CD14-positive monocyte (primary cell): Measurements from ENCODE around the gene KRT76. TPM values are rescaled to one million over a fixed set of nuclear protein-coding genes. Genes with fewer than 3 reads are reported as not detected.

ENCODE experiments used
- DNase-seq, 3 donors: peaks; one replicate each; pipeline ENCODE4 v3.0.0-alpha.2; 2011 to 2022
- H2AFZ ChIP-seq: 2 replicates; pipeline ENCODE4 v1.6.0; 2012; ENCODE audit warnings: mild to moderate bottlenecking, low read depth, low read length, inconsistent platforms; ENCODE audit not compliant: insufficient read depth, poor library complexity, severe bottlenecking
- H3K27ac ChIP-seq, 2 donors: 1 replicate in 1 of 2; 2 replicates in 1 of 2; pipeline ENCODE4 v1.5.1; 2012 to 2013; ENCODE audit warnings: low read length in 2 of 2, control low read depth in 1 of 2, inconsistent platforms in 1 of 2, low read depth in 1 of 2, mild to moderate bottlenecking in 1 of 2
- H3K27me3 ChIP-seq, 2 donors: one replicate each; pipeline versions ENCODE4 v1.6.0 to v1.6.1; 2011 to 2013; ENCODE audit warnings: low read length in 2 of 2; ENCODE audit not compliant: control insufficient read depth in 2 of 2, insufficient read depth in 2 of 2
- H3K36me3 ChIP-seq, 2 donors: replicated peaks in 1 of 2; 1 replicate in 1 of 2; 2 replicates in 1 of 2; pipeline versions ENCODE4 v1.5.1 to v1.6.1; 2012 to 2013; ENCODE audit warnings: low read length in 2 of 2, control low read depth in 1 of 2, inconsistent platforms in 1 of 2, mild to moderate bottlenecking in 1 of 2; ENCODE audit not compliant: insufficient read depth in 2 of 2, control insufficient read depth in 1 of 2
- H3K4me1 ChIP-seq, 2 donors: 1 replicate in 1 of 2; 2 replicates in 1 of 2; pipeline versions ENCODE4 v1.5.1 to v1.6.1; 2012 to 2013; ENCODE audit warnings: low read length in 2 of 2, control low read depth in 1 of 2, inconsistent platforms in 1 of 2, mild to moderate bottlenecking in 1 of 2, moderate library complexity in 1 of 2; ENCODE audit not compliant: insufficient read depth in 2 of 2, control insufficient read depth in 1 of 2
- H3K4me2 ChIP-seq: replicated peaks from 2 replicates; pipeline ENCODE3; 2012; ENCODE audit warnings: low read length, moderate library complexity, mild to moderate bottlenecking; ENCODE audit not compliant: poor library complexity, severe bottlenecking; ENCODE audit errors: extremely low read depth
- H3K4me3 ChIP-seq, 3 experiments: fragments of 200-600 bp in 1 of 3; sonication (generic) in 1 of 3; replicated peaks in 1 of 3; 1 replicate in 2 of 3; 2 replicates in 1 of 3; pipeline ENCODE4 v1.5.1; 2011 to 2013; ENCODE audit warnings: low read length in 3 of 3, mild to moderate bottlenecking in 3 of 3, control low read depth in 2 of 3, low read depth in 2 of 3, inconsistent platforms in 1 of 3, moderate library complexity in 1 of 3
- H3K79me2 ChIP-seq: 2 replicates; pipeline ENCODE4 v1.6.0; 2012; ENCODE audit warnings: mild to moderate bottlenecking, control low read depth, inconsistent platforms, low read length, moderate library complexity; ENCODE audit not compliant: insufficient read depth
- H3K9ac ChIP-seq: 2 replicates; pipeline ENCODE4 v1.6.0; 2017; ENCODE audit warnings: low read length, mild to moderate bottlenecking; ENCODE audit not compliant: insufficient read depth, poor library complexity, severe bottlenecking
- H3K9me3 ChIP-seq, 2 donors: replicated peaks in 1 of 2; 1 replicate in 1 of 2; 2 replicates in 1 of 2; pipeline versions ENCODE4 v1.5.1 to v1.6.1; 2012 to 2013; ENCODE audit warnings: low read length in 2 of 2, control low read depth in 1 of 2; ENCODE audit not compliant: control insufficient read depth in 1 of 2, insufficient read depth in 1 of 2
- H4K20me1 ChIP-seq: 2 replicates; pipeline ENCODE4 v1.6.0; 2012; ENCODE audit warnings: mild to moderate bottlenecking, low read length, control low read depth, moderate library complexity; ENCODE audit not compliant: insufficient read depth
- H3K27ac Mint-ChIP-seq, 7 donors: one replicate each; pipeline ENCODE4 v1.8.0; 2020; ENCODE audit warnings: mild to moderate bottlenecking in 7 of 7, mixed read lengths in 7 of 7, moderate library complexity in 6 of 7, inconsistent platforms in 2 of 7
- H3K27me3 Mint-ChIP-seq, 3 donors: one replicate each; pipeline ENCODE4 v1.8.0; 2021 to 2022; ENCODE audit warnings: low read depth in 3 of 3, mild to moderate bottlenecking in 3 of 3, mixed read lengths in 3 of 3, moderate library complexity in 3 of 3, inconsistent platforms in 1 of 3
- H3K36me3 Mint-ChIP-seq, 2 donors: one replicate each; pipeline ENCODE4 v1.8.0; 2020; ENCODE audit warnings: mixed read lengths in 2 of 2, inconsistent platforms in 1 of 2, mild to moderate bottlenecking in 1 of 2
- H3K4me1 Mint-ChIP-seq: one replicate; pipeline ENCODE4 v1.8.0; 2020; ENCODE audit warnings: mild to moderate bottlenecking, mixed read lengths
- H3K4me3 Mint-ChIP-seq, 2 donors: one replicate each; pipeline ENCODE4 v1.8.0; 2020; ENCODE audit warnings: mild to moderate bottlenecking in 2 of 2, mixed read lengths in 2 of 2, moderate library complexity in 1 of 2
- H3K9me3 Mint-ChIP-seq, 7 donors: one replicate each; pipeline ENCODE4 v1.8.0; 2020 to 2022; ENCODE audit warnings: mixed read lengths in 7 of 7, mild to moderate bottlenecking in 6 of 7, moderate library complexity in 6 of 7, inconsistent platforms in 2 of 7
- WGBS: methylation state at CpG from one replicate; pipeline ENCODE4 v1.1.5; 2013; ENCODE audit warnings: missing lambda C conversion rate; ENCODE audit not compliant: insufficient coverage; 5-methylcytosine and 5-hydroxymethylcytosine counted together
- intact Hi-C, 2 donors: fragments of 100-400 bp; cut with micrococcal nuclease; formaldehyde crosslinking; loops; one replicate each; pipeline versions ENCODE4 v1.15.0 to v1.15.1; 2023
- polyA plus RNA-seq, 3 donors: library from polyadenylated mRNA; depleted of rRNA in 1 of 3; unstranded in 2 of 3; stranded (reverse) in 1 of 3; fragments of 300-500 nt in 2 of 3; fragments of >200 nt in 1 of 3; fragmentation: Illumina TruSeq in 2 of 3; gene quantifications; 1 replicate in 2 of 3; 2 replicates in 1 of 3; pipeline ENCODE4 v1.2.3, GENCODE V29; 2012 to 2021
- TF ChIP-seq, protein P1 (sequence below): fragments of 200-600 bp; IDR thresholded peaks from one replicate; pipeline ENCODE4 v1.8.0; 2022; ENCODE audit warnings: antibody characterized with exemption, mild to moderate bottlenecking

The KRT76 gene
- polyA plus RNA-seq, 3 donors = not detected

DNA sequence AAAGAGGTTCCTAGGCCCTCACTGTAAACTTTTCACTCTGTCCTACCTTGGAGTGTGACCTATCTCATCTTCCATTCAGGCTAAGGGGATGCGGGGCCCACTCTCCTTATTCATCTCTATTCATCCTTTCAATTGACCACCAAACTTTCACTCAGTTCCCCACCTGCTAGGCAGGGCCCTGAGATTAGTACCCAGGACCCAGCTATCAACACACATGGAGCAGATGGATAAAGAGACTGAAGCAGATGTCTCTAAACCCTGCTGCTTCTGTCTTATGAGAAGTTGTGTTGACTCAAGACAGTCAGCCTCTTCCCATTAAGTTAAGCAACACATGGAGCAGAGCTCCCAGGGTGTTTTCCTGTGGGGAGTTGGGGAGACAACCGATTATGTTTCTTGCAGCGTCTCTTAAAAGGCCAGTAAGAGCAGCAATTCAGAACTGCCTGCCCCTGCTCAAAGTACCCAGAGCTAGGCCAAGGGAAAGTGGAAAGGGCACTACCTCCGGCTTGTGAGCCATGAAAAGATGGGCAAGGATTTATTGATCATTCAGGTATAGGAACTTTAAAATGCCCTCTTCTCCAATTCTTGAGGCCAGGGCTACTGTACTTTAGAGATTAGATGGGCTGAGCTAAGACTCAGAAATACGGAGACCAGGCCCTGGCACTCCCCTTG, 10.7 kb downstream of the KRT76 start:
- no peaks in the 10 kb centered on the region for H3K36me3 Mint-ChIP-seq
- WGBS = 93% methylated on average over 3 of the region's 5 CpGs
- Histone ChIP-seq H3K4me3 (no peak overlapping the region), H3K9ac (no peak overlapping the region), H3K4me2 (no peak overlapping the region), H3K27ac (no peak overlapping the region), H2AFZ (no peak overlapping the region), H3K27me3 (no peaks in the 10 kb centered on the region), H3K36me3 (no peaks in the 10 kb centered on the region), H3K4me1 (no peaks in the 10 kb centered on the region), H3K79me2 (no peaks in the 10 kb centered on the region), H4K20me1 (no peaks in the 10 kb centered on the region), H3K9me3 (peaks cover 5 to 13% of the 10 kb centered on the region in 2 donors)
- intact Hi-C loops = no loop called here
- no peak for DNase-seq
- H3K9me3 Mint-ChIP-seq = peaks cover 0 to 15% (median 9%) of the 10 kb centered on the region in 7 donors
- H3K27me3 Mint-ChIP-seq = peaks cover 3 to 7% (median 7%) of the 10 kb centered on the region in 3 donors
- H3K27ac Mint-ChIP-seq = no peak overlapping the region
- H3K4me3 Mint-ChIP-seq = no peak overlapping the region
- TF ChIP-seq, protein P1, sequence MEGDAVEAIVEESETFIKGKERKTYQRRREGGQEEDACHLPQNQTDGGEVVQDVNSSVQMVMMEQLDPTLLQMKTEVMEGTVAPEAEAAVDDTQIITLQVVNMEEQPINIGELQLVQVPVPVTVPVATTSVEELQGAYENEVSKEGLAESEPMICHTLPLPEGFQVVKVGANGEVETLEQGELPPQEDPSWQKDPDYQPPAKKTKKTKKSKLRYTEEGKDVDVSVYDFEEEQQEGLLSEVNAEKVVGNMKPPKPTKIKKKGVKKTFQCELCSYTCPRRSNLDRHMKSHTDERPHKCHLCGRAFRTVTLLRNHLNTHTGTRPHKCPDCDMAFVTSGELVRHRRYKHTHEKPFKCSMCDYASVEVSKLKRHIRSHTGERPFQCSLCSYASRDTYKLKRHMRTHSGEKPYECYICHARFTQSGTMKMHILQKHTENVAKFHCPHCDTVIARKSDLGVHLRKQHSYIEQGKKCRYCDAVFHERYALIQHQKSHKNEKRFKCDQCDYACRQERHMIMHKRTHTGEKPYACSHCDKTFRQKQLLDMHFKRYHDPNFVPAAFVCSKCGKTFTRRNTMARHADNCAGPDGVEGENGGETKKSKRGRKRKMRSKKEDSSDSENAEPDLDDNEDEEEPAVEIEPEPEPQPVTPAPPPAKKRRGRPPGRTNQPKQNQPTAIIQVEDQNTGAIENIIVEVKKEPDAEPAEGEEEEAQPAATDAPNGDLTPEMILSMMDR = no peak
- H3K4me1 Mint-ChIP-seq = no peaks in the 10 kb centered on the region

DNA sequence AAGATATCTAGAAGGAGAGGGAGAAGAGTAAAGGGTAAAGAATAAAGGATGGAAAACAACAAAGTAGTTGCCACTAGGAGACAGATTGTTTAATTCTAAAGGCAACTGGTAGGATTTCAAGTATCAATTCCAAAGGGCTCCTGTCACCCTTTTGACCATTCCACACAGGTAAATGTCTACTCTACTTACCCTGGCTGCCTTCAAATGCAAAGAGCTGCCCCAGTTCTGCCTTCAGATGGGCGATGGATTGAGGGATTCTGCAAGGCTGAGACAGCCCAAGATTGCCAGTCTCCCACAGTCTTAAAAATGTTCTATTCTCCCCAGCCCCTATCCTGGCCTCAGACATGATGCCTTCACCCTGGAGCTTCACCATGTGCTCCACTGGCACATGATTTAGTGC, 11.4 kb downstream of the KRT76 start:
- no peak overlapping the region for H3K9ac ChIP-seq
- H3K4me1 ChIP-seq = no peaks in the 10 kb centered on the region
- DNase-seq = no peak
- Mint-ChIP-seq H3K9me3 (peaks cover 3 to 23% (median 16%) of the 10 kb centered on the region in 7 donors), H3K27me3 (peaks cover 3 to 7% (median 7%) of the 10 kb centered on the region in 3 donors), H3K4me1 (no peaks in the 10 kb centered on the region), H3K4me3 (no peak overlapping the region), H3K27ac (no peak overlapping the region), H3K36me3 (no peaks in the 10 kb centered on the region)
- no peaks in the 10 kb centered on the region for H3K36me3 ChIP-seq
- H2AFZ ChIP-seq = no peak overlapping the region
- WGBS = 100% methylated on average over 1 of the region's 1 CpG
- H3K9me3 ChIP-seq = peaks cover 13 to 21% of the 10 kb centered on the region in 2 donors
- intact Hi-C loops = no loop called here
- H3K4me2 ChIP-seq = no peak overlapping the region
- H4K20me1 ChIP-seq = no peaks in the 10 kb centered on the region
- H3K79me2 ChIP-seq = no peaks in the 10 kb centered on the region
- no peak overlapping the region for H3K4me3 ChIP-seq
- no peaks in the 10 kb centered on the region for H3K27me3 ChIP-seq
- H3K27ac ChIP-seq = no peak overlapping the region
- TF ChIP-seq, protein P1 = no peak
